ENCODE results near the gene MEF2C.

Gene MEF2C

DNA sequence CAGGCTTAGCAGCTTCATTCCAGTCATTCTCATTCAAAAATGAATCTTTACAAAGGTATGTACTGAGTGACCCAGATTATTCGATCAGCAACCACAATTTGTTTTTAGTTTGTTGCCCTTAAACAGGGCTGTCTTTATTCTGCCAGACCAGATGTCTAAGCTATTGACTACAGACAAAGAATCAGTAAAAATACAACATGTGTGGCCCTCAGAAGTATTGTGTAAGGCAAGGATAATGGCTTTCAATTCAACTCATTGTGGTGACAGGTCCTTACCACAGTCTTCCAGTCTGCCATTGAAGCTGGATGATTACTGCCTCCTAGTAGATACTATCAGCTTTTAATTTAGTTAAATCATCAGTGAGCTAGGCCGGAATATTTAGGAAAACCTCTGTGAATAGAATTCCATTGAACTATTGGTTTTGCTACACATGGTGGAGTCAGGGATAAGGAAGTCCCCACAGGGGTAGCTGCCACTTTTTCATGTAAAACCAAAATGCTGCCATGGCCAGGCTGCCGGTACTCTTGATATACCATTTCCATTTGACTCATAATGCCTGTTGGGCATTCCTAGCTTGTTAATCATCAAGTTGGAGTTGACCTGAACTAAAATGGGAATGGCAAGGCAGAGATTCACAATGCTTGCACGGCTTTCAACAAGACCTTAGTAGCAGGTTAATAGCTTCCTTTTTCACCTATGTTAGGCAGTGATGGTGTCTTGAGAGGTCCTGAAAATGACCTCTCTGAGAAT is 175.6 kb downstream of the MEF2C start:
- no peak for DNase-seq

DNA sequence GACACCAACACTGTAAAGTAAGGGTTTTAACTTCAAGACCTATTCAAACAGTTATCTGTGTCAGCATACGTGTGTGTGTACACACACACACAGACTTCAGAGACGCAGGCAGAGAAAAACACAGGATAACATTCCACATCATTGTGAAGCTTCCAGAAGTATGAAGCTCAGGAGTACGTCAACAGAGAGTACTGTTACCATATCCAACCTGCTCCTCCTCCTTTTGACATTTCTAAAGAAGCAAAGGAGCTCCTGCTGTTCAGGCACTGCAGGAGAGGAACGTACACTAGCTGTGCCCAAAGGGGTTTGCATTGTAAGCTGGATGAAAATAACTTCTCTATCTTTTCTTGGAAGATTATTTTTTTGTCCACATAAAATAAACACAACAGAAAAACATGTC is 180.7 kb downstream of the MEF2C start:
- DNase-seq, result no peak

DNA sequence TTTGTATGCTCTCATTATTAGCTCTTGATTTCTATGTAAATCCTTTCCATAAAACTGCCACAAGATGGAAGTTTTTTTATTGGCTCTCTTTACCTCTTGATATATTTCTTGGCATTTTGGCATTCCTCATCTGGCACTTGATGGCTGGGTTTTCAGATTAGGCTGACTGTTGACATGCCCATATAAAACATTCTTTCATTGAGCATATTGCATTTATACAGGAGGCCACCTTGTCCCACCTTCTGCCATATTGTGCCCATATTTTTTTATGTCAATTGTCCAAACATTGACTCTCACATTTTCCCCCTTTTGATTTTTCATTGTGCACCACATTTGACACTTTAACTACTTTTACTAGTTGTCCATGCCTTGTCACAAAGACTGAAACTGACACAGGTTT is 182.9 kb downstream of the MEF2C start:
- DNase-seq, result no peak

DNA sequence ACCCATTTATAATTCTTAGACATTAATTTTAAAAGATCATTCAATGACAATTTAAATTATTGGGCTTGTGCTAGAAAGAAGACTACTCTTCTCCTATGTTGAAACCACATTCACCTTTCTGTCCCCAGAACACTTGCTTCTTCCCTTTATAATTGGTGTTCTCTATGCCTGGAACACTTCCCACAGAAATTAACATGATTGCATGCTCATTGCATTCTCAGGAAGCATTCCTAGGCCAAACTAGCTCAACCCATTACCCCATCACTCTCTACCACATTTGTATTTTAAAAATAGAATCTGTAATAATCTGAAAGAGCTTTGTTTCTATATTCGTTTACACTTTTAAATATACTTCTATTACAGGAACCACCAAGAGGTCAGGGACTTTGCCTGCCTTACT is 184.7 kb downstream of the MEF2C start:
- DNase-seq, result no peak

DNA sequence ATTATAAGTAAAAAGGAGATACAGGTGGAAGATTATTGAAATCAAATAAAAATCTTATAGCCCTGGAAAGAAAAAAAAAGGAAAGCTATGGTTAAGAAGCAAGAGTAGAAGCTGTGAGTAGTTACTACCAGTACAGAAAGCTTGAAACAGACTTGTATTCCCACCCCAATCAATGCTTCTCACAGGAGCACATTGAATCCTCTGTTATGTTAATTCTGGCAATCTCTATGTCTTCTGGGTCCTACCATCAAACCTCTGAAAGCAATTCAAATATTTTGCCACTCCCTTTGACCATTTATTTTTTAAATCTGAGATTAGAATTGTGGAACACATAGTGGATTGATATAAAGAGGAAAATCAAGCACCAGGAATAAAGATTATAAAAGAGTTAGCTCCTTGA is 186.5 kb downstream of the MEF2C start:
- DNase-seq, result no peak

DNA sequence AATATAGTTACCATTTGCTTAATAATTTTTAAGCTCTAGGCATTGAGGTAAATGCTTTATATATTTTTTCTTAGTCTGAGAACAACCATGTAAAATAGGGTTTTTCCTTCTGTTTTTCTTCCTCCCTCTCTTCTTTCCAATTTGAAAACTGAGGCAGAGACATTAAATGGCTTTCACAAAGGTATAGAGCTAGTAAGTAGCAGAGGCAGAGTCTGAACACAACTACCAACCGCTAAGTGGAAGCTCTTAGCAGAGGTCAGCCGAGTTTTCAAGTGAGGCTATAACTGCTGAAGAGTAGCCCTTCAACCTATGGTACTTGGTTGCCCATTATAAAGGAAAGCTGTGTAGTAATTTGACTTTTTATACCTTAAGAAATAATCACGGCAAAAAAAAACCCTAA is 187.1 kb downstream of the MEF2C start:
- no peak for DNase-seq

DNA sequence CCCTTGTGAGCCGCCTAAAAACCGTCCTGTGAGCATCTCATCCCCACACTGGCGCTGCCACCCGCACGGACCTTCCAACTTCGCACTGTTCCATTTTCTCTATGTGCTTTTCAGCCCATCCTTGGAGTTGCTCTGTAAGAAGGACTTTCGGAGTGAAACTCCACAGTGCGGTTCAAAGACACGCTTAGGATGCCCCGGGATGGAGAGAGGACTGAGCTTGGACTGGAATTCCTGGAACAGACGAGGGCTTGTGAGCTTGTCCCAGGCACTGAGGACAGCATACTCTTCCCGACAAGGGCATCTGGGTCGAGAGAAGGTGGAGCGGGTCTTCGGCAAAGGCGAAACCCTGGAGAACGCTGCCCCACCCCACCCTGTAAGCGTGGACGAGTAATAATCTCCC is 187.8 kb downstream of the MEF2C start:
- no peak for DNase-seq

DNA sequence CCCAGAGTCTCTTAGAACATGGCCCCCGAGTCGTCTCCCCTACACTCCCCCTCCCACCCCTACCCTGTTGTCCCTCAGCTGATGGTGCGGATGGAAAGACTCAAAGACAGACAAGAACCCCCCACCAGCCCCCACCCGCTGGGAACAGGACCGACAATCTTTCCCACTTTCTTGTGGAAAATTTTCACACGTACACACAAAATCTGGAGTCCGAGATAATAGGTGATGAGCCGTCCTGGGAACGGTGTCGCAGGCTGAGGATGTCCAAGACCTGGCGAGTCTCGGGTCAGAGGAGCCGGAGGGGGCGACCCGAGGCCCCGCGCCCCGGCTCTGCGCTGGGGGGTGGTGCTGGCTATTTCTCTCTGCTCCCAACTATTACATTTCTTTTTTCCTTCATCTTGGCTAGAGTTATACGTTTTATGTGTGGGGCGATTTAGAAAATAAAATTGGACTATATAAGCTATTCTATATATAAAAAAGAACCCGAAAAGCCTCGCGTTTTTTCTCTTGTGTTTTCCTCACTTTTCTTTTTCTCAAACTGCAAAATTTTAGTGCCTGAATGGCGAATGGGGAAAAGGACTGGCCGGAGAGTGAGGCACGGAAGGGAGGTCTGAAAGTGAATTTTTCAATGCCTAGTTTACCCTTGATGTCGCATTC is 188.8 kb downstream of the MEF2C start:
- no peak for DNase-seq

DNA sequence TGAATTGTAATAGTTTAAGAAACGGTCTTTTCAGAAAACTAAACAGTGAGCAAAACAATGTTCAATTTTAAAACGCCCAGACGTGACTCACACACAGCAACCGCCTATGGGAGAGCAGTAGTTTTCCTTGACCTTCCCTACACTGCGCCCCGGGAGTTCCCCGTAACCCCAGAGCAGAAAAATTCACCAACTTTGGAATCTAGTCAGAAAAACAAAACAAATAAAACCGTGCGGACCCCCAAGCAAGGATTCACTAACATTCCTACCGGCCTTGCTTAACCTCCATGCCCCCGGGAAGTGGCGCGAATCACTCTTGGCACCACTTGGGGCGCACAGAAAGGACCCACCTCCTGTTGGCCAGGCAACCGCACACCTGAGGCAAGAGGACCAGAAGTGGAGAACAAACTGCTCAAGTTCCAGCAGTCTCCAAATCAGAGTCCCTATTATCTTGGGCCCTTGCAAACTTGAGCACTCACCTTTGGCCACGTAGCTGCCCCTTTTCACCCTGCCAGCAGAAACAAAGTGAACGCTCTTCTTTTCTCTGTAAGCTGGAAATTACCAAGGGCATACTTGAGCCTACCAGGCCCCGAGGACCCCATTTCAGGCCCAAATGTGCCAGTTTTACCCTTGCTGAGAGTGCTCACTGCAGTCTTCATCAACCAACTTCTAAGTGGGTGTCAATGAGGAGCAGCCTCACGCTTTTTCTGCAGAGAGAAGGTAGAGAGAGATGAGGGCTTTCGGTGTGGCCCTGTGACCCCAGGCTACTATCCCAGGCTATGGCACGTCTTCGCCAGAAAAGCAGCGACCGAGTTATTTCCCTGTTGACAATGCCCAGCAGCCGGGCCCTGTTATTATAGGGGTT is 189.7 kb downstream of the MEF2C start:
- no peak for DNase-seq

DNA sequence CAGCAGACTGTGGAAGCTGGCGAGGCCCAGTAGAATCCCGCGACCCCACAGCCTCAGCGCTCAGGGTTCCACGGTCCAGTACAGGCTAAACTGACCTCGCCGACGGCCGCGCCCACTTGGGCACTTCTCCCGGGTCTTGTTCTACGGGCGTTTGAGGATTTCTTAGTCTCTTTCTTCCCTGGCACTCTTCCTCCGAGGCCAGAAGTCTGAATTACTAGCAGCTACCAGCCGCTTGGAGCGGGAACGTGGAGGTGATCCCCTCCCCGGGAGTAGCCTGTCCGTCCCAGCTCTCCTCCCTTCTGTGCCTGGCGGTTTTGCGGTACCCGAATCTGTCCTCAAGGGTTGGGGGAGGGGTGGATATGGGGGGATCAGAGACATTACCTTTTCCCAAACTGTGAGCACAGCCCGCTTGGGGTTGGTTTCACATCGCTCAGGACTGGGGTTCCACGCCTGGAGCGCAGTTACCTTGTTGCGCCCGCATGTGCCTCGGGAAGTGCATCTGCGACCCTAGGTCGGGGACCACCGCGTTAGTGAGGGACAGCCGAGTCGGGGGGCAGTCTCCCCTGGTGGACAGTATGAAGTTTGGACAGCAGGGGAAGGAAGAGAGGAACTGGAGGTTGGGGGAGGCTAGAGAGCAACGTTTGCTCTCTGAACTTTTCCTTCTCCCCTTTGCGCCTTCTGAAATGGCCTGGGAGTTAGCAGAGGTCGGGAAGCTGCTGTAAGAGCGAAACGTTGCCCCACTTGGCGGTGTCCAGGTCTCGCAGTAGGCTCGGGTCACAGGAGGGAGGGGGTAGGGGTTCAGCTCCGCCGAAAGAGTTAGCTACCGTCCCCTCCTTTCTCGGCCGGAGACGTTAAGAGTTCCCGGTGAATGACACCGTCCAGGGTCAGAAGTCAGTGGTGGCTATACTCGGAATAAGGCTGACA is 190.8 kb downstream of the MEF2C start:
- no peak for DNase-seq

DNA sequence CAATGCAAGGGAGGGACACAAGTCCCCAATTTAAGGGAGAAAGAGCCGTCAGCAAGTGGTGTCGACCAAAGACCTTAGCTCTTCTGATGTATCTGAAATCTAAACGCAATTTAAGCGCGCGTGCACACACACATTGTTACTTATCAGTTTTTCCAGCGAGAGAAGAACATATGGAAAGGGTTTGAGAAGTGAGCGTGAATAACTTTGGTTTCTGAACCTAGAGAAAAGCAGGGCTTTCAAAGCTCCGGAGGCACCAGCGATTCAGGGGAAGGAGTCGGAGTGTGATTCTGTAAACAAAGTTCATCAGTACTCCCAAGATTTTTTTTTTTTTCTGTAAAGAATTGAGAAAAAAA is 191.8 kb downstream of the MEF2C start:
- no peak for DNase-seq

DNA sequence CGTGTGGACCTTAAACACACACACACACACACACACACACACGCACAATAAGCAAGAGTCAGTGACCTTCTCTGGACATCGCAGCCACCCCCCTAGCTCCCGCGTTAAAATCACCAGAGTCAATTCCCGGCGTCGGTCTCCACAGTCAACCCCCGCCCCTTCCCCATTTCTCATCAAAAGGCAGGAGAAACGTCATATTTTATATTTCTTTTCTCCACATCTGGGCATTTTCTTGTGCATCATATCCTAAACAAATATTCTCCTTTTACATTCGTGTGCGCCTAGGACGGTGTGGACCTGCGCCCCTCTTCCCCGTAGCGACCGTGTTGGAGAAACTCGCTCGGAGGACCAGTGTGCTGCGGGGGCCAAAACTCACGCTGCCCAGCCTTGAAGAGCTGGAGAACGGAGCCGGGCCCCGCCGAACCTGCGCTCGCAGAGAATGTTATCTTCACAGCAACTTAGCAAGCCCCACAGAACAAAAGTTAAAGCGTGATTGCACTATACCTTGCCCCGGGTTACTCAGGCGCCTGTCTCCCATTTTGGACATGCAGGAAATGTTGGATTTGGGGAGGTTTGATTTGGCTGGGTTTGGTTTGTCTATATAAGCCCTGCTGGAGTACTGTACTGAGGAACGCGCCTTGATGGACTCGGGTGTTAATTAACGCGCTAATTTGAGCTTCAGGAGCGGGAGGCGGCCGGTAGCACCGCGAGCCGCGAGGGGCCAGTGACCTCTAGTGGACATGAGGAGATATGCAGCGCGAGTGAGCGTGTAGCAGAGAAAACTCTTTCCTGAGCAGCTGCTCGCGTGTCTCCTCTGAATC is 192.4 kb downstream of the MEF2C start:
- peak in 1 of 2 donors; percentile 90 for DNase-seq

DNA sequence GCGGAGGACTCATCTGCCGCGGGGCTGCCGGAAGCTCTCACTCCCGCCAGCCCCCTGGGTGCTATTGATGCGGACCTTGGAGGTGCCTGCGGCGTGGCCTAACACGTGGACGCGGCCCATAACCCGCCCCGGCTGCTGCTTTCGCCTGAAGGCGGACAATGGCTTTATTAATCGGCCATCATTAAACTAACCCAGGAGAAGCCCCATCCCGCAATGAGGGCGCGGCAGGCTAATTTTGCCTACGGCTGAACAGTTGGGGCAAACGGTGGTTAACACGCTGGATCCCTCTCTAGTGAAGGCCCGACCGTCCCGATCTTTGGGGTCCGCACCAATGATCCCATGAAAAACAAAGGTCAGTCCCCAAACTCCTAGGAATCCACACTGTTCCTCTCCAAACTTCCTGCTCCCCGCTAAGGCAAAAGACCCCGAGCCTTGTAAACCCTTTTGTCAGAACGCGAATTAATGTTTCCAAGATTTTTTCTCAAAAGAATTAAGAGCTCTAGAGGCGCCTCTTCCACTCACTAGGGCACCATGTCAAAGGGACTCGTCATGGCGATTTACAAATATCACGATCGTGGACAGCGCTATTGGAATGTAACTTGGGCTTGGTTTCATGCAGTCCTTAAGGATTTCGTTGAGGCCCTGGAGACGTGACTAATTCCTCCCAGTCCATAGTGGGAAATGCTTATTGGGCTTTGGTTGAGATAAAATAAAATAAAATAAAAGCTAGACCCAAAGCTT is 193.1 kb downstream of the MEF2C start:
- DNase-seq, result no peak

DNA sequence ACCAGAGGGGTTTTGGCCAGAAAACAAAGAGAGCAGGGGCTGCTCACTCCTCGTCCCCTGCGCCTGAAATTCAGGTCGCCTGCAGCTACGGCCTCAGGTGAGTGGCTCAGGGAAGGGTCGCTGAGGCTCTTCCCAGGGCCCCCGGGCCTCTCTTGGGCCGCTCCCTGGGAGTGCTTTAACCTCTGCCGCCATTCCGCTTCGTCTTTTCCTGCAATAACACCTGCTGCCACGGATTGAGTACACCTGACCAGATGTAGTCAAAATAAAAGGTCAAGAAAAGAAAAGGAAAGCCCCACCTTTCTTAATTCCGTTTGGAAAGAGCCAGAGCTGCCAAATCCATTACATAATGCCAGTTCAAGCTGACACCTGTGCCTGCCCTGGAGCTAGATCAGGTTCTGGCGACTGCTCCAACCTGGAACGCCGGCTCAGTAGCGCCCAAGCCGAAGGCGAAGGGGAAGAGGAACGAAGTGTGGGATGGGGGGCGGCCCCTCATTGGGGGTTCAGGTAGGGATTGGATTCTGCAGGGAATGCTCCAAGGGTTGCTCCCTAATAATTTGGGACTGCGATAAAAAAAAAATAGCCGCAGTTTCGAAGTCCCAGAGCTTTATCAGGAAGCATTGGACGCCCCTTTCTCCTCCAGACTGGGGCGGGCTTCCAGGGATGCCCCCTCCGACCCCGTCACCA is 193.9 kb downstream of the MEF2C start:
- DNase-seq, result no peak

DNA sequence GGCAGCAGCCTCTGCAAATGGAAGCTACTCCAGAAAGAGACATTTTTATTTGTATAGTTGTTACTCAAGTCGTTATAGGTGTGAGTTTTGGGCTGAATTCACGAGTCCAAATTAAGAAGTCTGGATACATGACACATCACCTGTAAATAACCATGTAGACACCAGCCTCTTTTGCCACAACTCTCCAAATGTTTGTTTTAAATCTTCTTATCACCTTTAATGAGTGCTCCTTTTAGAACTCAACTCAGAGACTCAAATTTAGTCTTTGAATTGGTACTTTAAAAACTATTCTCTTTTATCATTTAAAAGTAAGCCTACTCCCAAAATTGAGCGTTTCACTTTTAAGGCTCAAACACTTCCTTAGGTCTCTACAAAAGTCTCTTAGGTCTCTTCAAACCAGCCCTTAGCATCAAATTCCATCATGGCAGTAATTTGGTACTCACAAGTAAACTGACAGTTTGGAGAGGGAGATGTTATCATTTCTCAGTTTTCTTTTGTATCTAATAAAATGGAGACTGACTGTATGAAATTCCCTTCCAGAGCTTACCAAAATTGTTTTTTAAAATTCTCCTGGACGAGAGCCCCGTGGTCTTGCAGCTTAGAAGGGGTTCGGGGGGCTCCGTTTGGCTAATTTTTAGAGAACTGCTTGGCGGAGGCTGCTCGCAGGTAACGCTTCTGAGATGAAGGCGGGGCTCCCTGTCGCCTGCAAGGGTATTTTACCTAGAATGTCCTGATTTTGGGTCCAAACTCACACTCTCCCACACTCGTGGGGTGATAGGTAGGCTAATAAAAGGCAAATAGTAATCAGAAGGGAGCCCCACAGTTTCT is 194.6 kb downstream of the MEF2C start:
- no peak for DNase-seq

DNA sequence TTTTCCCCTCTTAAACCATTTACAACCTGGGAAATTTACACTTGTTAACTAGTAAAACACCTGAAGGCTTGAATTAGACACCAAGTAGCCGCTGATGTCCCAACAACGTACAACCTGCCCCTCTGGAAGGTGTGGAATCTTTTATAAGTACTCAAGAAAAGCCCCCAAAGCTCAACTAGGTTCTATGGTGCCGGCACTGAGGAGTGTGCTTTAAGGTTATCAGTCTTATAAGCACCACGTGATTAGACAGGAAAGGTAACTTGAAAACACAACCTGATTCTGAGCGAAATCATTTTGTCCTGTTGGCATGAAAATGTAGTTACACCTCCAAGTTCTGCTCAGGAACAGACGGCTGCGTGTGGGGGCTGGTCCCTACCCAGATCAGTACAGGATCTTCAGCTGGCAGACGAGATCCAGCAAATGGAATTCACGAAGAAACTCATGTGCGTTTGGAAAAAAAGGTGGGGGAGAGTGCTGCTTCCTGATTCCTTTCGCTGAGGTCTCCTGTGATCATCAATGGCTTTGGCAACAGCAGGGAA is 195.5 kb downstream of the MEF2C start:
- no peak for DNase-seq

DNA sequence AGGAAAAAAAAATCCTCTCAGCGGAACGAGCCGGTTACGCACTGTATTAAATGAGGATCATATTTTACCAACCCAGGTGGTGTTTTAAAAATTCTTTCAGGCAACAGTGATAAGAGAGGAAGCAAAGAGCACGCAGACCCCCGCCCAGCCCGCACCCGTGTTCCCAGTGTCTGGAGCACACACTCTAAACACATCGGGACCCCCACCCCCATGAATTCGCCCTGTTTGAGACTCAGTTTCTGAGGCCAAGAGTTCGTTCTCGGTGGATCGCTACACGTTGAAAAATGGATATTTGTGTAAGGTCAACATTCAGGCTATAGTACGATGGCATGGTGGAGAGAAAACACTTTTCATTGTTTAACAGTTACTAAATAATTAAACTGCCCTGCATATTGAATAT is 196.3 kb downstream of the MEF2C start:
- no peak for DNase-seq

DNA sequence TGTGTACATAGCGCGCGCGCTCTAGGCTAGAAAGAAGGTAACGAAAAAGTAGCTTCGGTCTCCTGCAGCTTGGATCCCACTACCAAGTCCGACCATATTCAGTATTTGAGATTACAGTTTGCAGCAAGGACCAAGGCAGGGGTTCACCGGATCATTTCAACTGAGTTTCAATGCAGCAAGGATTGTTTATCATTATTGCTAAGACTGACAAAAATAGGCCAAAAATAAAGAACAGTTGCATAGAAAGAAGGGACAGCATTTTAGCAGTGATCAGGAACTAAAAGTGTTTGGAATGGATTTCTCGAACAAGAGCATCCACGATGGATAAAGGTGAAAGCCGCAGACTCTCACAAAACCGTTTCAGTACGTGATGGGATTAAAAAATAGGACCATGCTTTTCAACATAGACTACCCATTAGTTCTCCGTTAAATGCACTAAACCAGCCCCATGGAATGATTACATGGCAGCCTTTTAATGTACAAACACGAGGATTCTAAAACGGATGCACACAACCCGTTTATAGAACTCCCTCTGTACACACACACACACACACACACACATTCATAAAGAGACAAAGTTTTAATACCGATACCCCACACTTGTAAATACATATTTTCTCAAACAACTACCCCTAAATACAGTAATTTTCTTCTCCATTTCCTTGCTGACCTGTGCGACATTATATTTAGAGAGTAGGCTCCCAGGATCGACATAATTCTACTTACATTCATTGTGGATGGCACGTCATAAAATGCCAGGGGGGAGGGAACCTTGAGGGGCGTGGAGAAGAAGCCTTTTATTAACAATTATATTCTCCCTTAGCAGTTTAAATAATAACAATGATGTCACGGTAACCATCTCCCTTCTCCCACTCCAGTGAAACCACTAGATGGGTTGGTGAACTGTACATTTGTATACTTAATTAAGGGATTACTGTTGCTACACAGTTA is 197.1 kb downstream of the MEF2C start:
- DNase-seq, result no peak

Data from hippocampal formation (tissue), 2 donors.